Stimulated activated CD4-positive, alpha-beta T cell treated with anti-CD3 and anti-CD28 coated beads, Interleukin-15, amount 100 ng/mL, for 48 hours (primary cell): Measurements from ENCODE around the gene SPTLC3.

Experiments used
- DNase-seq, 2 donors: peaks; one replicate each; pipeline ENCODE4 v3.0.0-alpha.2; 2020; ENCODE audit warnings: low read depth in 2 of 2

SPTLC3 gene

DNA sequence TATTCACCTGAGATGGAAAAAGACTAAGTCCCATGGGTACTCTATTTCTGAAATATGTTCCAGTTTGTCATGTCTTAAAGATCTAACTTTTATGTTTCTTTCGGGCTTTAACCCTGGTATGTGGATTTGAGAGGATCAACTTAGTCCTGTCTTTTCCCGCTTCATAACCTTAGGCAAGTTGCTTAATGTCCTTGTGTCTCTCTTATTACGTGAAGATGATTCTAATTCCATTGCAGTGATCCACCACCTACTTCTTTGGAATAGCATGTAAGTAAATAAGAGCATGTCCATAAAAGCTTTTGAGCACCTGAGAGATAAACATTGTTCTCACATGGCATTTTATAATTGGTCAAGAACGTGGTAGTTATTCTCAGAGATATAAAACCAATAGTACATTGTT lies 23.0 kb downstream of the SPTLC3 start:
- DNase-seq: no peak

DNA sequence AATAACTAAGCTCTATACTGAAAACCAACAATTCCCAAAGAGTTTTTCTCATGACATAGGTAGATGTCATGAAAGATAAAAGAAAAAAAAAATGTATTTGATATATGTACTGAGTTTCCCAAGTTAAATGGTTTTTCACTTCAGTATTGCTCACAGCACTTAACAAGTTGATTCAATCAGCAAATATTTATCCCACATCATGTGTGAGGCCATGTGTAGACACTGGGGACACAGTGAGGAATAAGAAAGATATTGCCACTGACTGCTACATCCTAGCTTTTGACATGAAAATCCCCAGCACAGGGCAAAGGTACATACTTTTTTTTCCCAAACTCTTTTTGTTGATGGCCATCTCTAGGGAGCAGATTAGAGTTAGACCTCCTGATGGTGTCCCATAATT lies 25.3 kb downstream of the SPTLC3 start:
- no peak for DNase-seq

DNA sequence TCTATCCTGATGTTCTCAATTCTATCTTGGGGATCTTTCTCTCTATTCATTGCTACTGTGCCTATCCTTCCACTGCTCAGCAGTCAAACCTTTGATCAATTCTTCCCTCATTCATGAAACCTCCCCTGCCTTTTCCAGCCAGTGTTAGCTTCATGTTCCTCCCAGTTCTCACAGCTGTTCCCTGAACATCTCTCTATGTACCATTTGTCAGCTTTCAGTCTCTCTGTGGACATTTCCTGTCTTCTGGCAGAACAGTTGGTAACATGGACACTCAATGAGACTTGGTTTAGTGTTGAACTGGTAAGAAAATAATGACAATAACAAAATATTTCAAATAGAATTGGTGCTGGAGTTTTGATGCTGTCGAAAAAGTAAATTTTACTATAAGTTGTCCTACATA lies 26.2 kb downstream of the SPTLC3 start:
- DNase-seq: no peak

DNA sequence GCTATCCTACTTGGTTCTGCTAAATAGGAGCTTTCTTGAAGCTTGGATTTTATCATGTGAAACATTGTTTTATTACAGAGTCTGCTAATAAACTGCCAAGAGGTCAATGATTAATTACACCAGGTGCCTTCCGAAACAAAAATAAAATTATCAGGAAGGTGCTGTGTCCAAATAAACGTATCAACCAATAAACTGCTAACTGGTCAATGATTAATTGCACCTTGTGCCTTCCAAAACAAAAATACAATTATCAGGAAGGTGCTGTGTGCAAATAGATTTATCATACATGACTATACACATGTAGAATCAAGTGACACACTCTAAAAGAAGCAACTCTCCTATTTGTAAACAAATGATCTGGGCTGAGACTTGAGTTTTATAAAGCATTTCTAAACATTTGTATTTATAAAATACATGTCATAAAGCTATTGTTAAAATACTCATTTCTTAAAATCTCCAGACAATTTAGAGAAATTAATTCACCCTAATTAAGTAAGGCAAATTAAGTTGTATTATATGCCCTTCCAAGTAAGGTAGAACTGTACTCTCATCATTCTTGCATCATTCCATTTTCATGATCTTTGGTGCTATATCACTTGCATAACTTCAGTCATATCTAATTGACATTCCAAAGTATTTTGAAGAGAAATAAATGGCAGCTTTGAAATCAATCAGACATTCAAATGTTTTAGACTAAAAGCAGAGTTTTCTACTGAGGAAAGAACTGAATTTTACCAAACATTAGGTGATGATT lies 26.8 kb downstream of the SPTLC3 start:
- no peak for DNase-seq

DNA sequence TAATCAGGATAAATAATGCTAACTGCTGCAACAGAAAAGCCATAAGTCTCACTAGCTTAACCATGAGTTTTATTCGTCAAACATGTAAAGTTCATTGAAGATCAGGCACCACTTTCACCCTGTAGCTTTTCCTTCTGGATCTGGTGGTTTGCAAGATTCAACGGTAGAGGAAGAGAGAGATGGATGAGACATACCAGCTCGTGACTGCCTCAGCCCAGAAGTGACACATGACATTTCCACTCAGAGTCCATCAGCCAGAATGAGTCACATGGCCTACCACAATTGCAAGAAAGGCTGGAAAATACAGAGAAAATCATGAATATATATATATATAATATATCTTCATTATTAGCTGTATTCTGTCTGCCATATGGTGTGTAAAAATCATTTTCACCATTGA lies 29.0 kb downstream of the SPTLC3 start:
- no peak for DNase-seq

DNA sequence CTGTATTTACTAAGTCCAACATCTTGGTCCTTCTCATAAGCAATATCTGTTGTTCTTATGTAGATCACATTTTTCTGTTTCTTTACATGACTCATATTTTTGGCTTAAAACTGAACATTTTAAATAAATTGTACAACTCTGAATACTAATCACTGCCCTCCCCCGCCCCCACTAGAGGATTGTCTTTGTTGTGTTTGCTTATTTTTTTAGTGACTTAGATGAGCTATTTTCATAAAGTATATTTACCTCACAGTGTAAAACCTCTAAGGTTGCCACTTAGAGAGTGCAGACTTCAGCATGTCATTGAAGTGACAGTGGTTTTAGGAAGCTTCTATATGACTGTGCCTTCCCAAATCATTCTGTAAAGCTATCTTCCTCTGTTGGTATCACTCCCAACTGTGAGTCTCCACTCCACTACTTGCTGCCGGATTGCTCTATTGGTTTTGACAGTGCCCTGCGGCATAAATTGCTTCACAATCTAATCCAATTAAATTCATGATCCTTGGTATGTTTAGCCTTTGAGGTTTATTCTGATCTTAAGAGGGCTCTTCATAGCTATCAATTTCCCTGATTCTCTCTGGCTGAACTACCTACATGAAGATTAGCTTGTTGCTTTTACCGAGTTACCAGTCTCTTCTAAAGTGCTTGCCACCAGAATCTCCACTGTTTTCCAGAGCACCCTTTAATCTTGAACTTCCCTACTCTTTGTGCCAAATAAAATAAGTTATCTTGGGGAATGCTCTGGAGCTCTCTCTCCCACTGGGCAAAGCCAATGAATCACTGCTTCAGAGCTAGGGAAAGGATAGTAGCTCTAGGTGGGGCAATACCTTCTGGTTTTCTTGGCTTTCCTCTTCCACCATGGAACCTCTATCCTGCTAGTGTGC lies 33.0 kb downstream of the SPTLC3 start:
- DNase-seq: no peak

DNA sequence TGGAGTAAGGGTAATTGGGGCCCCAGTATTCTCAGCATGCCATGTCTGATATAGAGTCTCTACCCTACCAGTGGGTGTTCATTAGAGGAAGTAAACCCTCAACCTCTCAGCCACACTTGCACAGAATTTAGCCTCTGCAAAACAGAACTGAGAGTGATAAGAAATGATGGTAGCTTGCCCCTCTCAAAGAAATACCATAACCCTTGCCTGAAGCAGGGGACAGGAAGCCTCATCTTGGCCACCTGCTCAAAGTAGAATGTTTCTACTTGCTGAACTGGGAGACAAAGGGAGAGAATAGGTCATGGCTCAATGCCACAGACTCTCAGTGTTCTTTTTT lies 33.7 kb downstream of the SPTLC3 start:
- no peak for DNase-seq

DNA sequence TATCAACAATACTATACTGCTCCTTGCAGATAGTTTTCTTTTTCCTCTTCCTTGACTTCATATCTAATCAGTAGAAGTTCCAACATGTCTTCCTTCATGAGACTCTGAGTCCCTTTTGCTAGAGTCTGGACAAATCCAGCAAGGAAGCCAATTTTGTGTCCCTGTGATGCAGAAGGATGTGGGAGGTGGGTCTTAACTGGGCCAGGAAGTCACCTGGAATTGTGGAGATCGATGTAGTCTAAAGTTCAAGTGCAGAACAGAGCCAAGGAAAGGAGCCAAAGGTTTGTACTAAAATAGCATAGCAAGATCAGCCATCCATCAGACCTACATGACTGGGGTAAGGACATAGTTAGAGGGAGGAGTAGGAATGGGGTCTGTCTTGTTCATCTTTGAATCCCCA lies 37.6 kb downstream of the SPTLC3 start:
- no peak for DNase-seq

DNA sequence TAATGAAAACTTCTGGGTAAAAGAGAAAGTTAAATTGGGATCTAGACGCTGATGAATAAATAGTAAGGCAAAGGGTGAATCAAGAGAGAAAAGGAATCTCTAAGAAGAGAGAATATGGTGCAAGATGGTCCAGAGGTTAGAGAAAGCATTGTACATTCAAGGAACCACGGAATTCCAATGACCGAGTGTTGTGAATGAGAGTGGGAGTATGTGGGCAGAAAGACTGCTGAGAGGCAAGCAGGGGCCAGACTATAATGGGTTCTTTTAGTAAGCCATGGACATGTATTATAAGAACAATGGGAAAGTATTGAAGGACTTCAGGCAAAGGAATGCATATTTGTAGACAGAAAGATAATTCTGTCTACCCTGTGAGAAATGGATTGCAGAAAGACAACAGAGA lies 45.2 kb downstream of the SPTLC3 start:
- DNase-seq: no peak

DNA sequence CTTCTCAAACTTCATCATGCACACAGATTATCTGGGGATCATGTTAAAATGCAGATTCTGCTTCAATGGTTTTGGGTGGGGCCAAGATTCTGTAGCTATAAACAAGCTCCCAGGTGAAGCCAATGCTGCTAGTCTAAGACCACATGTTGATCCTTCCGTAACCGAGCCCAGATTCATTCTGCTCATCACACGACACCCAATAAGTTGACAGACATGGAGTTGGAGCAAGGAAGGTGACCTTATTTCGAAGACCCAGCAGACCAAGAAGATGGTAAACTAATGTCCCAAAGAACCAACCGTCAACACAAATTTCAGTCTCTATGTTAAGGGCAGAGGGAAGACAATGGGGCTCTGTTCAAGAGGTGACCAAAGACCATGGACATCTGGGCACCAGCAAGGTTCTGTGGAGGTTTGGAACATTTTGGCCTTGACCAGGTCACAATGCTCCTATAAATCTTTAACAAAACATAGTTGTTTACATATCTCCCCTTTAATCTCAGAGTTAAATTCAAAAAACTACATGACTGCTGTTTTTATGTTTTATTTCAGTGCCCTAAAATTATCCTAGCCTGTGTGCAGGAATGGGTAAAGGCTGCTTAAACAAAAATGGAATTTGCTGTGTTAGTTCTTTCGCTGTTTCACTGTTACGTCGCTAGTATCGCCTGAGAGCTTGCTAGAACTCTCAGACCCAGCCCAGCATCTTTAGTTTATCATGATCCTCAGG lies 50.1 kb downstream of the SPTLC3 start:
- no peak for DNase-seq

DNA sequence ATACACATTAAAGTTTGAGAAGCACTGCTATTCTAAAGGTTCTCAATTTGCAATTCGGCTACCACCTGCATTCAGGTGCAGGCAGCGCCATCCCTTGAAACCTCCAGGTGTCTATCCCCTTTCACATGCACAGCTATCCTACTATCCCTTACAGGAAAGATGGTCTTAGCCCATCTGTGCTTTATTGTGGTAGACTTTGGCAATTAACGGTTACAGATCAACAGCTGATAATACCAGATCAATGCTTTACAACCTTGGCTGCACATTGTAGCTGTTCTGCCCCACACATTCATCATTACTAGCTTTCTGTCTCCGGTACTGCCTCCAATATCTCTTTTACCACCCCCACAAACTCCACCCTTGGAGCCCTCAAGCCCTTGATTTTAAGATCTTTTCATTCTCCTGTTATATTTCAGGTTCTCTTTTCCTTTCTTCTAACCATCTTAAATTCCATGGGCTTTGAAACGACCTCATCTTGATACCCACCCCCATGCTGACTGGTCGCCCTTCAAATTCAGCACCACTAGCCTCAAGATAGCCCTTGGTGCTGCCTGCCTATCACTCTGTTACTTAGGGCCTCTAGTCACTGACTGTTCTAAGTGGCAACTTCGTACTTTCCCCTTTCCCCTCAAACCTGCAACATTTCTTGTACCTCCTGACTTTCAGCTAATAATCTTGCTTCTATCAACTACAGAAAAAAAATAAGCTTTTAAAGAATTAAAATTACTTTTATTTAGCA lies 50.8 kb downstream of the SPTLC3 start:
- DNase-seq: no peak

DNA sequence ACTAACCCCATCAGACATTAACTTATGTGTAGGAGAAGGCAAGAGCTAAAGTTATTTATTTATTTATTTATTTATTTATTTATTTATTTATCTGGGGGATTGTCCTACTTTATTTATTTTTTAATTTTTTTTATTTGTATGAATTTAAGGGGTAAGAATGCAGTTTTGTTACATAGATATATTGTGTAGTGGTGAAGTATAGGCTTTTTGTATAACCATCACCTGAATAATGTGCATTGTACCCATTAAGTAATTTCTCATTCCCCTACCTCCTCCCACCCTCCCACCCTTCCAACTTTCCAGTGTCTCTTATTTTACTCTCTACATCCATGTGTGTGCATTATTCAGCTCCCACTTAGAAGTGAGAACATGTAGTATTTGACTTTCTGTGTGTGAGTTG lies 51.6 kb downstream of the SPTLC3 start:
- no peak for DNase-seq

DNA sequence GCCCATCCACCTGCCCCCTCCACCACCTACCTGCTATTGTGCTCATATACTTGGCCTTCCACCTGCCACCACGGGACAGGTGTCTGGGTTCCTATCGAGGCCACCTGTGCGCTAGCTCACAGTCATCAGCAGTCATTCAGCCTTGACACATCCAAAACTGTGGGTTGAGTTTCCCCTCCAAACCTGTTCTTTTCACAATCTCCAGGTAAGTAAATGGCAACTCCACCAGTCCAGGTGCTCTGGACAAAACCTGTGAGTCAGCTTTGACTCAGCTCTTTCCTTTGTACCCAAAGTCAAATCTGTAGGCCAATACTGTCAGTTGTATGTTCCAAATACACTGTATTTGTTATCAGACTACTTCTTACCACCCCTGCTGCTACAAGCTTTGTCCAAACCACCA lies 52.6 kb downstream of the SPTLC3 start:
- no peak for DNase-seq

DNA sequence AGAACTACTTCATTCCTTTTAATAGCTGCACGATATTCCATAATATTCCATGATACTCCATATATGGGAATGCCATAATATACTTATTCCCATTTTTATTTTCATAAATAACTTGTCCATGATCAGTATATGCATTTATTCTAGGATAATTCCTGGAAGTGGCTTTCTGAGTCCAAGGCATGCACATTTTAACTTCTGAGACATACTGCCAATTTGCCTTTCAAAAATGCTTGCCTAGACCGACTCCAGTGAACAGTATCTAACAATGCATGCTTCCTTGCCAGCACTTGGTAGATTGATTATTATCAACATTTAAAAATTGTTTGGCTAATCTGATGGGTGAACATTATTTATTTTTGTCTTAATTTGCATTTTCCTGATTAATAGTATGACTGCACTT lies 54.0 kb downstream of the SPTLC3 start:
- no peak for DNase-seq

DNA sequence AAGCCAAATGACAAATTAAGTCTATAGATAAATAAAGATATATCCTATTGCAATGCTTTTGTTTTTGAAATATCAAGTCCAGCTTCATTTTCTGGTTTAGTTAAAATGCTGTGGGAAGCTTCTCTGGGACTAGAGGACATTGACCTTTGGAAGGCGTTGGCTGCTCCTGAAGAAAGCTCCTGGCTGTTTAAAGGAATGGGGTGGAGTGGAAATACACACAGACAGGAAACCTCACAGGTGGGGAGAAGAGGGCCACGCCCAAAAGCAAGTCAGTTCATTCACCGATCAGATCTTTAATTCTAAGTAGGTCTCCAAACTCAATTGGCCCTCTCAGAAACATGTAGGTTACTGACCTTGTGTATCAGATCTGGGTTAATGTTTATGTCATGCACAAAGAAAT lies 59.6 kb downstream of the SPTLC3 start:
- DNase-seq: no peak

DNA sequence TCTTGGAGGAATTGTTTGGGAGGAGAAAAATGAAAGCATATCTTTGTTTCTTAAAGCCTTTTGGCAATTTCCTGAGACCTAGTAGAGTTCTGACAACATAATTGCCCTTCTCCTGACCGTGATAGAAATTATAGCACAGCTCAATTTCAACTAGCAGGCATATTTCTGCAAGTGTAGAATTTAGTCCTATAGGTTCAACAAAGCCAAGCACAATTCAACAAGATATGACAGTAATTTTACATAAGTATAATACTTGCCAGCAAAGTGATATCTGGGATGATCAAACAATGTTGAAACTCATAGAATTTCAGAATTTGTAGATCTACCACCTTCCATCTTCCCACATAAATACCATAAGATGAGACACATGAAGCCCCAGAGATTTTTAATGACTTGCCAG lies 73.1 kb downstream of the SPTLC3 start:
- no peak for DNase-seq

DNA sequence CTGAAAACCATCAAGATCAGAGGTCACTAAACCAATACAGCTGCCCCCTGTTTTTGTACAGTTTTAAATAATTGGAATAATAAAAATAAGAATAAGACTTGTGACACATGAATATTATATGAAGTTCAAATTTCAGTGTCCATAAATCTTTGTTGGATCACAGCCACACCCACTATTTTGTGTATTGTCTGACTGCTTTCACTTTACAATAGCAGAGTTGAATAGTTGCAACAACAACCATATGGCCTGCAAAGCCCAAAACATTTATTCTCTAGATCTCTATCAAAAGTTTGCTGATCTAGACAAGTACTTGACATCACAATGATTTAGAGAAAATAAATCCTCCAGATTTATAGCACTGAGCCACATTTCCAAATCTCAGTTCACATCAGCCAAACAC lies 73.6 kb downstream of the SPTLC3 start:
- no peak for DNase-seq

DNA sequence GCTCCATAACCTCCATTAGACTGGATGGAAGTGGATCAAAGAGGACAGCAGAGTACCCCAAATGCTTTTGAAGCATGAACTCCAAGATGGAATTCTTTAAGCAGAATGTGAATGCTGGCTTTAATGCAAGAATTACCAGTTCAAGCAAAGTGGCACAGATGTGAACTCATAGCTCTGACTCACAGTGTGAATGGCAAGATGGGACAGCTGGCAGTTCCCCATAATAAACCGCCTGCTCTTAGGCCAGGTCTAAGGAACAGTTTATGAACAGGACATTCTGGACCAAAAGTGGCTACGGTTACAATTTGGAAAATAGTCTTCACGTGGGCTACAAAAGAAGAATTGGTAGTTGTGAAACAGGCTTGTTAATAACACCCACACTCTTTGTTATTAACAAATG lies 76.5 kb downstream of the SPTLC3 start:
- DNase-seq: no peak

DNA sequence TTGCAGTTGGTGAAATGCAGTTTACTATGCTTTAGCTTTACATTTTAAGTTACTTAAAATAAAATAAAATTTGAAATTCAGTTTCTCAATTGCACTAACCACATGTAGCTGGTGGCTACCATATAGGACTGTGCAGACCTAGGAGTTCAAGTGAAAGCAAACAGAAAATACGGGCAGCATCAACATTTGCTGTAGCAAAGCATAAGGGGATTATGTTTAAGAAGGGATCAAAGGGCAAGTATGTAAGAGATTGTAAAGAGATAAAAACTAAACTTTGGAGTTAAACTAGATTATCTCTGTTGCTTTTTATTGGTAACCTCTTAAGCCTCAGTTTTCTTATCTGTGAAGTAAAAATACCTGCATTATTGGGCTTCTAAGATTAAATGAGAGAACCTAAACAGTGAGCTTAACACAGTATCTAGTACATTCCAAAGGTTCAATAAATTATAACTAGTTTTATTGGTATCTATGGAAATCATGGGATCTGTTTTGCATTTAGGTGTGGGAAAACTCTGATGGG lies 81.2 kb downstream of the SPTLC3 start:
- no peak for DNase-seq

DNA sequence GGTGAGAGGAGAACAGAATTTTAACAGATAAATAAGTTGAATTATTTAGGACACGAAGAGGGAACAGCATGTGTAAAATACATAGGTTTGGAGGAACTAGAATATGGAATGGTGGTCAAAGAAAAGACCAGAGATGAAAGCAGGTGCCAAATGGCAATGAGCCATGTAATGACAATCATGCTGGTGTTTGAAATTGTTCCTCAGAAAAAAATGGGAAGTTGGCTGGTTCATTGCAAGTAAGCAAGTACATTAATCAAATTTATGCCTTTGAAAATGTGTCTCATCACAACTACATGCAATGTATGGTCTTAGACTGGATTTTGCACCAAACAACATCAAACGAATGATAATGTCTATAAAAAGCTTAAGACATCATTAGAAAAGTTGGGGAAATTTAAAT lies 83.3 kb downstream of the SPTLC3 start:
- no peak for DNase-seq

DNA sequence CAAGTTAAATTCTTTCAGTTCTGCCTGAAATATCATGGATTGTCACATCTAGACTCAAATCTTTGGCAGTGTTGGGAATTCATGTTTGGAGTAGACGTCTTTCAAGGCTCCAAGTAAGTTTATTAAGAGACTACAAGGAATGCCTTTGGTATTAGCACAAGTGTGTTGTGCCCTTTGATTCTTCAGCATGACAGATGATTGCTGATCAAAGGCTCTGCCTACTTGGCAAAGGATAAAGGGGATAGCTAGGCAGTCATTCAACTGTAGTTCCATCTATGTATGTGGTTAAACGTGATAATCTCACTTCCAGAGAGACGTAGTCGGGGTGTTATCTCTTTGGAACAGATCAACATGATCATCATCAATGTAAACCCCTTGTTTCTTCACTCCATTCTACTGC lies 86.2 kb downstream of the SPTLC3 start:
- DNase-seq: no peak
